ENCODE measurements around the gene FBLIM1. TPM values are rescaled to one million over a fixed set of nuclear protein-coding genes. Genes with fewer than 3 reads are reported as not detected.

The FBLIM1 gene
- total RNA-seq, 1 donor from 2014 or later = 101 TPM

DNA sequence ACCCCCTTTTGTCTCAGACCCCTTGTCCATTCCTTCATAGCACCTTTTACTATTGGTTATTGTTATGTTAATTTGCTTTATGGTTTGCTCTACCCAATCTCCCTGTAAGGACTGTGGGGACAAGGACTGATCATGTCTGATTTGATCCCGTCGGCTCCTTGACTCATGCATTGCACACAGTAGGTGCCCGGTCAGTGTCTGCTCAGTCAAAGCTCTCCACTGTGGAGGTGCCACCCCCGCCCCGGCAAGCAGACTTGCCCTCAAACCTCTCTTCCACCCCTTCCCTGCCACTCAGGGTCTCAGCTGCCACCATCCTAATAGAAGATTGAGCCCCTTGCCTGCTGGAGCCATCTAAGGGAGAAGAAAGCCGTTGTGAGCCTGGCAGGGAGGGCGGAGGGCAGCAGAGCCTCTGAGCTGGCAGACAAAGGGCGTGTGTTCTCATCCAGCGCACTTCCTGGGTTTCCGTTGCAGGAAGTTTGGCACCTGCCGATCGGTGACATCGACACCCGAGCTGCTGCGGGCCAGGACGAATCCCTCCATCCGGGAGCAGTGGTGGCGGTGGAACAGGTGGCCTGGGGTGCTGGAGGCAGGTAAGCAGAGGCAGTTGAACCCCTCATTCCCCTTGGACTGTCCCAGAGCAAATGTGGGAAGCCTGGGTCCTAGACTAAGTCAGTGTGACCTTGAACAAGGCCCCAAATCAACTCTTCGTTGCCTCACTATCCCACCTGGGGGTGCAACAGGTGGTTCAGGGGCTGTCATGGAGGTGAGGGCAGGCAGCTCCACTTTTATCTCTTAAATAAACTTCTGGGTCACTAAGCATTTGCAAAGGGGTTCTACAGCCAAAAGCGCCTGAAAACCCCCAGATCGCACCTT, 2.2 kb upstream of the FBLIM1 start:
- H3K9me3 Mint-ChIP-seq (ENCODE audit: low read depth) = no peaks in the 10 kb centered on the region
- H3K4me3 Mint-ChIP-seq (ENCODE audit: low read depth) = no peak overlapping the region
- peaks cover 2% of the 10 kb centered on the region for H3K27me3 Mint-ChIP-seq
- no peak overlapping the region for H3K27ac Mint-ChIP-seq
- TF ChIP-seq, protein P1, sequence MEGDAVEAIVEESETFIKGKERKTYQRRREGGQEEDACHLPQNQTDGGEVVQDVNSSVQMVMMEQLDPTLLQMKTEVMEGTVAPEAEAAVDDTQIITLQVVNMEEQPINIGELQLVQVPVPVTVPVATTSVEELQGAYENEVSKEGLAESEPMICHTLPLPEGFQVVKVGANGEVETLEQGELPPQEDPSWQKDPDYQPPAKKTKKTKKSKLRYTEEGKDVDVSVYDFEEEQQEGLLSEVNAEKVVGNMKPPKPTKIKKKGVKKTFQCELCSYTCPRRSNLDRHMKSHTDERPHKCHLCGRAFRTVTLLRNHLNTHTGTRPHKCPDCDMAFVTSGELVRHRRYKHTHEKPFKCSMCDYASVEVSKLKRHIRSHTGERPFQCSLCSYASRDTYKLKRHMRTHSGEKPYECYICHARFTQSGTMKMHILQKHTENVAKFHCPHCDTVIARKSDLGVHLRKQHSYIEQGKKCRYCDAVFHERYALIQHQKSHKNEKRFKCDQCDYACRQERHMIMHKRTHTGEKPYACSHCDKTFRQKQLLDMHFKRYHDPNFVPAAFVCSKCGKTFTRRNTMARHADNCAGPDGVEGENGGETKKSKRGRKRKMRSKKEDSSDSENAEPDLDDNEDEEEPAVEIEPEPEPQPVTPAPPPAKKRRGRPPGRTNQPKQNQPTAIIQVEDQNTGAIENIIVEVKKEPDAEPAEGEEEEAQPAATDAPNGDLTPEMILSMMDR (IDR thresholded peaks at IDR 0.05; ENCODE audit: unreplicated experiment) = no peak
- no peak for DNase-seq (ENCODE audit: low spot score, unreplicated experiment)
- H3K36me3 Mint-ChIP-seq (ENCODE audit: insufficient read depth) = no peaks in the 10 kb centered on the region
- H3K4me1 Mint-ChIP-seq (ENCODE audit: low read depth) = peaks cover 21% of the 10 kb centered on the region

GRCh38 chr1:15757016-15757543, 1.5 kb upstream of the FBLIM1 start:
- no peak for DNase-seq (ENCODE audit: low spot score, unreplicated experiment)
- Mint-ChIP-seq H3K27me3 (no peaks in the 10 kb centered on the region), H3K27ac (no peak overlapping the region), H3K4me3 (ENCODE audit: low read depth) (peak overlapping the region; percentile 83), H3K36me3 (ENCODE audit: insufficient read depth) (no peaks in the 10 kb centered on the region), H3K4me1 (ENCODE audit: low read depth) (peaks cover 23% of the 10 kb centered on the region), H3K9me3 (ENCODE audit: low read depth) (no peaks in the 10 kb centered on the region)
- TF ChIP-seq, protein P1 (IDR thresholded peaks at IDR 0.05; ENCODE audit: unreplicated experiment) = no peak

- Mint-ChIP-seq H3K4me1 (ENCODE audit: low read depth) (peaks cover 27% of the 10 kb centered on the region), H3K4me3 (ENCODE audit: low read depth) (peak overlapping the region; percentile 83), H3K9me3 (ENCODE audit: low read depth) (no peaks in the 10 kb centered on the region), H3K36me3 (ENCODE audit: insufficient read depth) (peaks cover 4% of the 10 kb centered on the region), H3K27ac (peak overlapping the region; percentile 97), H3K27me3 (no peaks in the 10 kb centered on the region)
- TF ChIP-seq, protein P1 (IDR thresholded peaks at IDR 0.05; ENCODE audit: unreplicated experiment) = peak; percentile 35
- DNase-seq (ENCODE audit: low spot score, unreplicated experiment) = no peak
These were observed 836 bp upstream of the FBLIM1 start for GRCh38 chr1:15757575-15758342.

DNA sequence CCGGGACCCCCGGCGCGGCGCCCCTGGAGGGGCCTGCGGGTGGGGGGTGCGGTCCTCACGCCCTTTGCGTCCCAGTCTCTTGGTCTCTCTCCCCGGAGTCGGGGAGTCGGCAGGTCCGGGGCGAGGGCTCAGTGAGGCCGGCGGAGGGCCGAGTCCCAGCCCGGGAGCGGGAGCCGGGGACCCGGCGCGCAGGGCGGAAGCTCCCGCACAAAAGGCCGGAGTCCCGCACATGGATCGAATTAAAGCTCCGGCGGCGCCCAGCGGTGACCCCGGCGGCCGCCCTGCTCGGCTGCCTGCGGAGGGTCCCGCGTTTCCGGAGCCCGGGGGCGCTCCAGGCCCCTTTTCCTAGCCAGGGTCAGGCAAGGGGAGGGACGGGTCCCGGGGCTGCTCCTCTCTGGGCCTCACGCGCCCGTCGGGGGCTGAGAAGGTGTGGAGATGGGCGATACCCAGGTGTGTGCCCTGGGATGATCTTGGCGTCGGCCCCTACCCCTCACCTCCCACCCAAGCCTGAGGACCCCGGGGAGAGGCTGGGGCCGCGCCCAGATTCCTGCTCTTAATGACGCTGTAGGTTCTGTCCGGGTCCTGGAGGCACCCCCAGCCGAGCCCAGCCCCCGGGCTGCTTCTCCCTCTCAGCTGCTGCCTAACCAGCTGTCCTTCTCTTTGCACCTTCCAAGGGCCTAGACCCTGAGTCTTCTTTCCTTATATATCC, 512 bp downstream of the FBLIM1 start:
- peaks cover 31% of the 10 kb centered on the region for H3K4me1 Mint-ChIP-seq (ENCODE audit: low read depth)
- peak overlapping the region; percentile 95 for H3K27ac Mint-ChIP-seq

More for the DNA sequence above, 512 bp downstream of the FBLIM1 start:
- peaks cover 4% of the 10 kb centered on the region for H3K36me3 Mint-ChIP-seq (ENCODE audit: insufficient read depth)
- no peaks in the 10 kb centered on the region for H3K9me3 Mint-ChIP-seq (ENCODE audit: low read depth)
- TF ChIP-seq, protein P1 (IDR thresholded peaks at IDR 0.05; ENCODE audit: unreplicated experiment) = no peak
- no peaks in the 10 kb centered on the region for H3K27me3 Mint-ChIP-seq
- peak overlapping the region; percentile 91 for H3K4me3 Mint-ChIP-seq (ENCODE audit: low read depth)
- no peak for DNase-seq (ENCODE audit: low spot score, unreplicated experiment)

Measured in progenitor cell of endocrine pancreas (in vitro differentiated cells).